ENCODE results near the gene PPP1R13B.

PPP1R13B gene

GRCh38 chr14:103854822-103855733 lies 7.7 kb upstream of the PPP1R13B start (continued):
- TF ChIP-seq ZNF398 (tag by site-specific recombination; IDR thresholded peaks at IDR 0.05), result peak; percentile 77; the same call in 1 of the 2 replicates
- TF ChIP-seq ZNF121 (tag by site-specific recombination; IDR thresholded peaks at IDR 0.05), result peak; percentile 60
- peak; percentile 46 for TF ChIP-seq ZBTB8A (tag by site-specific recombination; IDR thresholded peaks at IDR 0.05)
- TF ChIP-seq ZBTB48 (tag by site-specific recombination; IDR thresholded peaks at IDR 0.05), result peak; percentile 73

- Histone ChIP-seq H3K27ac (ENCODE audit: extremely low read depth, low read depth, low read length) (peak overlapping the region; percentile 32; the same call in 1 of the 2 replicates), H3K36me3 (ENCODE audit: control insufficient read depth in 2 of 2, insufficient read depth in 1 of 2, low read length in 2 of 2) (no peaks in the 10 kb centered on the region), H3K4me1 (ENCODE audit: control insufficient read depth, insufficient read depth, low read length) (peaks cover 4% of the 10 kb centered on the region), H3K9me3 (ENCODE audit: control insufficient read depth, insufficient read depth, low read depth, low read length) (no peaks in the 10 kb centered on the region), H3K4me3 (ENCODE audit: low read depth, low read length) (no peak overlapping the region)
- CTCF ChIA-PET, result interaction anchor here (0.7 kb wide), 1 partner anchor 56 kb away, joined by 3 read pairs; no protein-coding TSS in a partner anchor
- POLR2A ChIA-PET, result no interaction called here
- TF ChIP-seq SCRT2 (tag by site-specific recombination; IDR thresholded peaks at IDR 0.05) (peak; percentile 58), ZNF580 (tag by site-specific recombination; IDR thresholded peaks at IDR 0.05) (no peak), ZNF121 (tag by site-specific recombination; IDR thresholded peaks at IDR 0.05) (no peak), TSHZ1 (tag by site-specific recombination; IDR thresholded peaks at IDR 0.05; ENCODE audit: borderline replicate concordance) (no peak)
These were observed 6.8 kb upstream of the PPP1R13B start for GRCh38 chr14:103854017-103854808.

- ChIA-PET CTCF (interaction anchor here (1.1 to 1.7 kb wide), 2 partner anchors 51 to 61 kb away, joined by 3 to 5 read pairs; no protein-coding TSS in a partner anchor), POLR2A (interaction anchor here (0.6 kb wide), 1 partner anchor 25 kb away, joined by 5 read pairs; no protein-coding TSS in a partner anchor)
- Histone ChIP-seq H3K9me3 (ENCODE audit: control insufficient read depth, insufficient read depth, low read depth, low read length) (no peaks in the 10 kb centered on the region), H3K4me3 (ENCODE audit: low read depth, low read length) (no peak overlapping the region), H3K36me3 (ENCODE audit: control insufficient read depth in 2 of 2, insufficient read depth in 1 of 2, low read length in 2 of 2) (no peaks in the 10 kb centered on the region; a peak in 1 of 3 replicates), H3K4me1 (ENCODE audit: control insufficient read depth, insufficient read depth, low read length) (peaks cover 11% of the 10 kb centered on the region), H3K27ac (ENCODE audit: extremely low read depth, low read depth, low read length) (no peak overlapping the region)
- TF ChIP-seq HIC1 (tag by site-specific recombination; IDR thresholded peaks at IDR 0.05) (no peak), ZIC2 (tag by site-specific recombination; IDR thresholded peaks at IDR 0.05) (no peak), ZNF341 (tag by site-specific recombination; IDR thresholded peaks at IDR 0.05; ENCODE audit: low read depth) (peak; percentile 16; the same call in 1 of the 2 replicates), ZSCAN16 (tag by site-specific recombination; IDR thresholded peaks at IDR 0.05) (no peak), OVOL3 (tag by site-specific recombination; IDR thresholded peaks at IDR 0.05) (no peak), EGR2 (tag by site-specific recombination; IDR thresholded peaks at IDR 0.05; ENCODE audit: low read depth) (peak; percentile 97), ZFHX2 (tag by site-specific recombination; conservative IDR thresholded peaks at IDR 0.05) (peak; percentile 98), KLF9 (tag by site-specific recombination; IDR thresholded peaks at IDR 0.05; ENCODE audit: low read depth) (0 out of 2 replicates have a peak, but pooled peaks have one; percentile 15)
These were observed 1.9 kb upstream of the PPP1R13B start for GRCh38 chr14:103849151-103849886.

All from HEK293 (cell line).